HEK293 (cell line): ENCODE data around the gene DRC7.

Experiments used
- CTCF ChIA-PET: fragments of 350-600 bp; formaldehyde crosslinking; extraction: SDS; loops from one replicate; lab custom pipeline; 2021; ENCODE audit warnings: antibody characterized with exemption; lab: Yijun Ruan, JAX
- POLR2A ChIA-PET: fragments of 300-600 bp; formaldehyde crosslinking; extraction: SDS; loops from one replicate; lab custom pipeline; 2020; ENCODE audit warnings: antibody characterized with exemption, inconsistent platforms; lab: Yijun Ruan, JAX
- H3K27ac ChIP-seq: fragments of 200-500 bp; sonication (Bioruptor generic); 2 replicates; pipeline ENCODE4 v1.5.1; 2014; ENCODE audit warnings: low read depth, low read length, control low read depth, inconsistent platforms; ENCODE audit errors: extremely low read depth
- H3K36me3 ChIP-seq, 2 experiments: fragments of 200-500 bp in 1 of 2; sonication (Bioruptor generic) in 1 of 2; 1 replicate in 1 of 2; 2 replicates in 1 of 2; pipeline ENCODE4 v1.5.1; 2014 to 2017; ENCODE audit warnings: inconsistent platforms in 2 of 2, low read length in 2 of 2; ENCODE audit not compliant: control insufficient read depth in 2 of 2, insufficient read depth in 1 of 2
- H3K4me1 ChIP-seq: fragments of 200-500 bp; sonication (Bioruptor generic); 2 replicates; pipeline ENCODE4 v1.5.1; 2014; ENCODE audit warnings: mild to moderate bottlenecking, low read length, inconsistent platforms; ENCODE audit not compliant: control insufficient read depth, insufficient read depth
- H3K4me3 ChIP-seq: 2 replicates; pipeline ENCODE4 v1.5.1; 2011; ENCODE audit warnings: low read depth, mild to moderate bottlenecking, control low read depth, low read length, moderate library complexity
- H3K9me3 ChIP-seq: fragments of 200-500 bp; sonication (Bioruptor generic); 2 replicates; pipeline ENCODE4 v1.5.1; 2014; ENCODE audit warnings: low read depth, low read length, inconsistent platforms; ENCODE audit not compliant: control insufficient read depth, insufficient read depth
- GLI2 ChIP-seq: fragments of 450-650 bp; formaldehyde crosslinking; IDR thresholded peaks from 2 replicates; pipeline ENCODE4; 2017; ENCODE audit warnings: missing biosample characterization, missing genetic modification characterization, low read depth, borderline replicate concordance
- MEIS1 ChIP-seq: sonication (generic); formaldehyde crosslinking; IDR thresholded peaks from 2 replicates; pipeline ENCODE4 v1.8.1; 2022; ENCODE audit warnings: missing genetic modification reagents, mild to moderate bottlenecking, borderline replicate concordance
- OVOL3 ChIP-seq: fragments of 450-650 bp; formaldehyde crosslinking; IDR thresholded peaks from 2 replicates; pipeline ENCODE4 v1.5.1; 2016; ENCODE audit warnings: missing biosample characterization, missing genetic modification characterization
- PRDM1 ChIP-seq: fragments of 450-650 bp; formaldehyde crosslinking; IDR thresholded peaks from 2 replicates; pipeline ENCODE4; 2016; ENCODE audit warnings: missing biosample characterization, missing genetic modification characterization
- ZFP41 ChIP-seq: fragments of 450-650 bp; formaldehyde crosslinking; IDR thresholded peaks from 2 replicates; pipeline ENCODE4 v1.5.1; 2016; ENCODE audit warnings: missing biosample characterization, missing genetic modification characterization, borderline replicate concordance
- ZNF133 ChIP-seq: fragments of 450-650 bp; formaldehyde crosslinking; IDR thresholded peaks from 2 replicates; pipeline ENCODE4 v1.5.1; 2016; ENCODE audit warnings: missing biosample characterization, missing genetic modification characterization
- ZNF146 ChIP-seq: fragments of 450-650 bp; formaldehyde crosslinking; IDR thresholded peaks from 2 replicates; pipeline ENCODE4 v1.5.1; 2016; ENCODE audit warnings: missing biosample characterization, missing genetic modification characterization
- ZNF184 ChIP-seq: fragments of 450-650 bp; IDR thresholded peaks from 2 replicates; pipeline ENCODE4 v1.5.1; 2018; ENCODE audit warnings: missing biosample characterization, mild to moderate bottlenecking, missing genetic modification characterization
- ZNF202 ChIP-seq: fragments of 450-650 bp; formaldehyde crosslinking; IDR thresholded peaks from 2 replicates; pipeline ENCODE4 v1.5.1; 2016; ENCODE audit warnings: missing biosample characterization, missing genetic modification characterization, borderline replicate concordance
- ZNF302 ChIP-seq: fragments of 450-650 bp; formaldehyde crosslinking; IDR thresholded peaks from 2 replicates; pipeline ENCODE4 v1.5.1; 2016; ENCODE audit warnings: missing biosample characterization, missing genetic modification characterization, low read depth
- ZNF561 ChIP-seq: fragments of 450-650 bp; IDR thresholded peaks from 2 replicates; pipeline ENCODE4 v1.5.1; 2018; ENCODE audit warnings: missing biosample characterization, missing genetic modification characterization, borderline replicate concordance
- ZNF600 ChIP-seq: fragments of 450-650 bp; formaldehyde crosslinking; IDR thresholded peaks from 2 replicates; pipeline ENCODE4 v1.5.1; 2016; ENCODE audit warnings: missing biosample characterization, missing genetic modification characterization
- ZNF658 ChIP-seq: fragments of 450-650 bp; formaldehyde crosslinking; IDR thresholded peaks from 2 replicates; pipeline ENCODE4; 2016; ENCODE audit warnings: missing biosample characterization, missing genetic modification characterization
- ZNF677 ChIP-seq: fragments of 450-650 bp; IDR thresholded peaks from 2 replicates; pipeline ENCODE4 v1.5.0; 2018; ENCODE audit warnings: missing biosample characterization, mild to moderate bottlenecking, missing genetic modification characterization, moderate library complexity
- ZNF701 ChIP-seq: fragments of 450-650 bp; formaldehyde crosslinking; IDR thresholded peaks from 2 replicates; pipeline ENCODE4 v1.5.1; 2016; ENCODE audit warnings: missing biosample characterization, missing genetic modification characterization
- ZNF777 ChIP-seq: fragments of 450-650 bp; formaldehyde crosslinking; IDR thresholded peaks from 2 replicates; pipeline ENCODE4 v1.5.1; 2017; ENCODE audit warnings: missing biosample characterization, missing genetic modification characterization, borderline replicate concordance
- TF ChIP-seq, protein P1 (sequence below): fragments of 450-650 bp; formaldehyde crosslinking; IDR thresholded peaks from 2 replicates; pipeline ENCODE4 v1.5.1; 2016; ENCODE audit warnings: missing biosample characterization, missing genetic modification characterization
- TF ChIP-seq, protein P2 (sequence below): fragments of 450-650 bp; formaldehyde crosslinking; IDR thresholded peaks from 2 replicates; pipeline ENCODE4 v1.5.1; 2016; ENCODE audit warnings: missing biosample characterization, missing genetic modification characterization, low read depth
- TF ChIP-seq, protein P3 (sequence below): fragments of 450-650 bp; formaldehyde crosslinking; IDR thresholded peaks from 2 replicates; pipeline ENCODE4 v1.5.1; 2017; ENCODE audit warnings: missing biosample characterization, mild to moderate bottlenecking, missing genetic modification characterization, moderate library complexity
- TF ChIP-seq, protein P4 (sequence below): fragments of 450-650 bp; formaldehyde crosslinking; IDR thresholded peaks from 2 replicates; pipeline ENCODE4 v1.5.0; 2017; ENCODE audit warnings: missing biosample characterization, missing genetic modification characterization, borderline replicate concordance

The DRC7 gene

DNA sequence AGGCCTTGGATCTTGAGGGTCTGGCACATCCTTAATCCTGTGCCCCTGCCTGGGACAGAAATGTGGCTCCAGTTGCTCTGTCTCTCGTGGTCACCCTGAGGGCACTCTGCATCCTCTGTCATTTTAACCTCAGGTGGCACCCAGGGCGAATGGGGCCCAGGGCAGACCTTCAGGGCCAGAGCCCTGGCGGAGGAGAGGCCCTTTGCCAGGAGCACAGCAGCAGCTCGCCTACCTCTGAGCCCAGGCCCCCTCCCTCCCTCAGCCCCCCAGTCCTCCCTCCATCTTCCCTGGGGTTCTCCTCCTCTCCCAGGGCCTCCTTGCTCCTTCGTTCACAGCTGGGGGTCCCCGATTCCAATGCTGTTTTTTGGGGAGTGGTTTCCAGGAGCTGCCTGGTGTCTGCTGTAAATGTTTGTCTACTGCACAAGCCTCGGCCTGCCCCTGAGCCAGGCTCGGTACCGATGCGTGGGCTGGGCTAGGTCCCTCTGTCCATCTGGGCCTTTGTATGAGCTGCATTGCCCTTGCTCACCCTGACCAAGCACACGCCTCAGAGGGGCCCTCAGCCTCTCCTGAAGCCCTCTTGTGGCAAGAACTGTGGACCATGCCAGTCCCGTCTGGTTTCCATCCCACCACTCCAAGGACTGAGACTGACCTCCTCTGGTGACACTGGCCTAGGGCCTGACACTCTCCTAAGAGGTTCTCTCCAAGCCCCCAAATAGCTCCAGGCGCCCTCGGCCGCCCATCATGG, 30.5 kb upstream of the DRC7 start (continued):
- TF ChIP-seq PRDM1 (tag by site-specific recombination) = no peak
- no peak for TF ChIP-seq ZNF561

DNA sequence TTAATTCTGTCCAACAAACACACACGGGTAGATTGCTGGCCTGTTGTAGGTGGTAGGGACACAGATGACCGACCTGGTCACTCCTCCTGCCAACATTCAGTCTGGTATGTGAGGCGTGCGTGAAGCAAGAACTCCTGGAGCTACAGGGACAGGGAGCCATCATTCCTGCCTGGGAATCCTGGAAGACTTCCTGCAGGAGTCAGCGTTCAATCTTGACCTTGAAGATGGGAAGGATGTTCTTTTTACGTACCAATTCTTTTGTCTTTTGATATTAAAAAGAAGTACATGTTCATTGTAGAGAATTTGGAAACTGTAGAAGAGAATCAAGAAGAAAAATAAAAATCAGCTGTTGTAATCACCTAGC, 30.0 kb upstream of the DRC7 start:
- ChIA-PET CTCF (interaction anchor here (0.7 to 1.6 kb wide), 5 partner anchors 9 to 364 kb away, joined by 3 to 4 read pairs (median 3); no protein-coding TSS in a partner anchor), POLR2A (no interaction called here)
- TF ChIP-seq ZNF777 (no peak), ZNF600 (tag by site-specific recombination) (no peak), ZNF146 (tag by site-specific recombination) (no peak), ZNF658 (tag by site-specific recombination) (no peak), ZNF701 (no peak), MEIS1 (CRISPR knock-in tag) (no peak), ZNF184 (tag by site-specific recombination) (no peak), ZNF133 (no peak)
- TF ChIP-seq, protein P1, sequence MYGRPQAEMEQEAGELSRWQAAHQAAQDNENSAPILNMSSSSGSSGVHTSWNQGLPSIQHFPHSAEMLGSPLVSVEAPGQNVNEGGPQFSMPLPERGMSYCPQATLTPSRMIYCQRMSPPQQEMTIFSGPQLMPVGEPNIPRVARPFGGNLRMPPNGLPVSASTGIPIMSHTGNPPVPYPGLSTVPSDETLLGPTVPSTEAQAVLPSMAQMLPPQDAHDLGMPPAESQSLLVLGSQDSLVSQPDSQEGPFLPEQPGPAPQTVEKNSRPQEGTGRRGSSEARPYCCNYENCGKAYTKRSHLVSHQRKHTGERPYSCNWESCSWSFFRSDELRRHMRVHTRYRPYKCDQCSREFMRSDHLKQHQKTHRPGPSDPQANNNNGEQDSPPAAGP (tag by site-specific recombination) = no peak
- TF ChIP-seq, protein P2, sequence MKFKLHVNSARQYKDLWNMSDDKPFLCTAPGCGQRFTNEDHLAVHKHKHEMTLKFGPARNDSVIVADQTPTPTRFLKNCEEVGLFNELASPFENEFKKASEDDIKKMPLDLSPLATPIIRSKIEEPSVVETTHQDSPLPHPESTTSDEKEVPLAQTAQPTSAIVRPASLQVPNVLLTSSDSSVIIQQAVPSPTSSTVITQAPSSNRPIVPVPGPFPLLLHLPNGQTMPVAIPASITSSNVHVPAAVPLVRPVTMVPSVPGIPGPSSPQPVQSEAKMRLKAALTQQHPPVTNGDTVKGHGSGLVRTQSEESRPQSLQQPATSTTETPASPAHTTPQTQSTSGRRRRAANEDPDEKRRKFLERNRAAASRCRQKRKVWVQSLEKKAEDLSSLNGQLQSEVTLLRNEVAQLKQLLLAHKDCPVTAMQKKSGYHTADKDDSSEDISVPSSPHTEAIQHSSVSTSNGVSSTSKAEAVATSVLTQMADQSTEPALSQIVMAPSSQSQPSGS (tag by site-specific recombination) = no peak

DNA sequence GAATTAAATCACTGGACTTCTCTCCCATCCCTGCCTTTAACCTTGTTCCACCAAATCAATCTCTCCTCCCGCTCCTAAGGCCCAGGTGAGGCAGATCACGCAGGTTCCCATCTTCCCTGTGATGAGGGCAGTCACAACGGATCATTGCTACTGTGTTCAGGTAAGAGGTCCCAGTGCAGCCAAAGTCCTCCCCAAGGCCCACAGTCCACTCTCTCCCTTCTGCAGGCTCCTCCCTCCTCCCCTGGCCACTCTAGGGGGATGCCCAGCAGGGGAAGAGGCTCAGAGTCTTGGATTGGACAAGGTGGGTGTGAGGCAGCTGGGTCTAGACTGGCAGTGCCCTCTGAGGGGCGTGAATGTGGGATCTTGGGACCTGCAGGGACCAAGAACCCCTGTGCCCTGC, 29.1 kb upstream of the DRC7 start:
- H3K36me3 ChIP-seq = no peaks in the 10 kb centered on the region
- ChIA-PET CTCF (interaction anchor here (1.6 kb wide), 1 partner anchor 9 kb away, joined by 3 read pairs; no protein-coding TSS in a partner anchor), POLR2A (no interaction called here)
- no peaks in the 10 kb centered on the region for H3K4me1 ChIP-seq
- no peaks in the 10 kb centered on the region for H3K9me3 ChIP-seq
- H3K27ac ChIP-seq = no peak overlapping the region
- H3K4me3 ChIP-seq = no peak overlapping the region
- no peak for TF ChIP-seq ZFP41 (tag by site-specific recombination)
- TF ChIP-seq, protein P3, sequence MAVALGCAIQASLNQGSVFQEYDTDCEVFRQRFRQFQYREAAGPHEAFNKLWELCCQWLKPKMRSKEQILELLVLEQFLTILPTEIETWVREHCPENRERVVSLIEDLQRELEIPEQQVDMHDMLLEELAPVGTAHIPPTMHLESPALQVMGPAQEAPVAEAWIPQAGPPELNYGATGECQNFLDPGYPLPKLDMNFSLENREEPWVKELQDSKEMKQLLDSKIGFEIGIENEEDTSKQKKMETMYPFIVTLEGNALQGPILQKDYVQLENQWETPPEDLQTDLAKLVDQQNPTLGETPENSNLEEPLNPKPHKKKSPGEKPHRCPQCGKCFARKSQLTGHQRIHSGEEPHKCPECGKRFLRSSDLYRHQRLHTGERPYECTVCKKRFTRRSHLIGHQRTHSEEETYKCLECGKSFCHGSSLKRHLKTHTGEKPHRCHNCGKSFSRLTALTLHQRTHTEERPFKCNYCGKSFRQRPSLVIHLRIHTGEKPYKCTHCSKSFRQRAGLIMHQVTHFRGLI (tag by site-specific recombination) = no peak

More for the DNA sequence above, 30.0 kb upstream of the DRC7 start:
- no peak overlapping the region for H3K27ac ChIP-seq
- H3K4me3 ChIP-seq = no peak overlapping the region
- H3K36me3 ChIP-seq = no peaks in the 10 kb centered on the region
- no peaks in the 10 kb centered on the region for H3K9me3 ChIP-seq
- H3K4me1 ChIP-seq = no peaks in the 10 kb centered on the region

DNA sequence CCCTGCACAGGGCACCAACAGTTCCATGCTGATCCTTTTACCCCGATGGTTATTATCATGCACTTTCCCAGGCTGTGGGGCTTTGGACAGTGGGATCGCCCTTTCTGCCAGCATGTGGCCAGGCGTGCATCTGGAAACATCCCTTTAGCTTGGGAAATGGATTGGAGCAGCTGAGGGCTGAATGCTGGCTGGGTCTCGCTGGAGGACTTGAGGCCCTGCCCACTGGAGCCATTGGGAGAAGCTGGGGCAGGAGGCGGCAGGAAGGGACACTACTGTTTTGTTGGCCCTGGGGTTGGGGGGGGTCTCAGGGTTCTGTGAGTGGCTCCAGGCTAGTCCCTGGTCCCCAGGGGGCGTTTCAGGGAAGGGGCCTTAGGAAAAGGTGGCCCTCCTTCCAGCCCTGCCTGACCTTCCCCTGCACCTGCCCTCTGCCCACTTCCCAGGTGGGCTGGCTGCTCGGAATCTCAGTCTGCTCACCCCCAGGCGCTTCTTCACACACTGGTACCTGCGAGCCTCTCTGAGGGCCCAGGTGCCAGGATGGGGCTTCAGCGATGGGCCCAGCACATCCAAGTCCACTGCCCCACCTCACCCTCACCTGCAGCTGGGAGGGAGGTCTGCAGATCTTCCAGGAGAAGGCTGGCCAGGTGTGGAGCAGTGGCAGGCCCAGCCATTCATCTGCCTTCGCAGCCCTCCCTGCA, 28.1 kb upstream of the DRC7 start:
- H3K9me3 ChIP-seq = no peaks in the 10 kb centered on the region
- ChIA-PET CTCF (interaction anchor here (1.5 kb wide), 1 partner anchor 75 kb away, joined by 5 read pairs; no protein-coding TSS in a partner anchor), POLR2A (no interaction called here)
- no peak for TF ChIP-seq ZNF202
- TF ChIP-seq OVOL3 (tag by site-specific recombination) = no peak
- TF ChIP-seq GLI2 (tag by site-specific recombination) = no peak
- TF ChIP-seq, protein P3 (tag by site-specific recombination) = no peak
- TF ChIP-seq, protein P4, sequence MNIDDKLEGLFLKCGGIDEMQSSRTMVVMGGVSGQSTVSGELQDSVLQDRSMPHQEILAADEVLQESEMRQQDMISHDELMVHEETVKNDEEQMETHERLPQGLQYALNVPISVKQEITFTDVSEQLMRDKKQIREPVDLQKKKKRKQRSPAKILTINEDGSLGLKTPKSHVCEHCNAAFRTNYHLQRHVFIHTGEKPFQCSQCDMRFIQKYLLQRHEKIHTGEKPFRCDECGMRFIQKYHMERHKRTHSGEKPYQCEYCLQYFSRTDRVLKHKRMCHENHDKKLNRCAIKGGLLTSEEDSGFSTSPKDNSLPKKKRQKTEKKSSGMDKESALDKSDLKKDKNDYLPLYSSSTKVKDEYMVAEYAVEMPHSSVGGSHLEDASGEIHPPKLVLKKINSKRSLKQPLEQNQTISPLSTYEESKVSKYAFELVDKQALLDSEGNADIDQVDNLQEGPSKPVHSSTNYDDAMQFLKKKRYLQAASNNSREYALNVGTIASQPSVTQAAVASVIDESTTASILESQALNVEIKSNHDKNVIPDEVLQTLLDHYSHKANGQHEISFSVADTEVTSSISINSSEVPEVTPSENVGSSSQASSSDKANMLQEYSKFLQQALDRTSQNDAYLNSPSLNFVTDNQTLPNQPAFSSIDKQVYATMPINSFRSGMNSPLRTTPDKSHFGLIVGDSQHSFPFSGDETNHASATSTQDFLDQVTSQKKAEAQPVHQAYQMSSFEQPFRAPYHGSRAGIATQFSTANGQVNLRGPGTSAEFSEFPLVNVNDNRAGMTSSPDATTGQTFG (tag by site-specific recombination) = no peak
- no peak for TF ChIP-seq ZNF677
- no peak for TF ChIP-seq ZNF302
- H3K27ac ChIP-seq = no peak overlapping the region
- H3K36me3 ChIP-seq = no peaks in the 10 kb centered on the region
- H3K4me1 ChIP-seq = no peaks in the 10 kb centered on the region
- no peak overlapping the region for H3K4me3 ChIP-seq
